GM23248 (cell line): ENCODE data around the gene PRSS36.

Experiments
- EZH2 ChIP-seq: fragments of 200-600 bp; sonication (generic); IDR thresholded peaks from 2 replicates; pipeline ENCODE4 v1.6.1; 2018; ENCODE audit warnings: antibody characterized with exemption, mild to moderate bottlenecking; ENCODE audit not compliant: insufficient read depth, poor library complexity, severe bottlenecking
- EZH2phosphoT487 ChIP-seq: fragments of 200-600 bp; sonication (generic); IDR thresholded peaks from 2 replicates; pipeline ENCODE4 v1.6.1; 2018; ENCODE audit warnings: antibody characterized with exemption, moderate library complexity, mild to moderate bottlenecking, low read depth; ENCODE audit not compliant: insufficient read depth

GRCh38 chr16:31108794-31109558 lies 40.9 kb downstream of the PRSS36 start:
- TF ChIP-seq EZH2phosphoT487 (no peak), EZH2 (no peak)
